ENCODE measurements around the gene MARS1.
"Not testable (repeated sequence)": the region's sequence is repeated elsewhere in the genome, so short reads cannot be mapped to it uniquely, and the experiment has no call there.

Gene MARS1

GRCh38 chr12:57558864-57559263, 71.0 kb downstream of the MARS1 start:
- H3K9ac ChIP-seq (ENCODE audit: low read length): no peak overlapping the region
- H3K27me3 ChIP-seq (ENCODE audit: low read depth, low read length): peaks cover 12% of the 10 kb centered on the region; the same call in 1 of the 2 replicates
- no peaks in the 10 kb centered on the region for H3K36me3 ChIP-seq (replicated peaks; ENCODE audit: low read depth, low read length)
- H2AFZ ChIP-seq (ENCODE audit: low read depth, low read length): no peak overlapping the region
- no peak for TF ChIP-seq EZH2phosphoT487 (IDR thresholded peaks at IDR 0.05; ENCODE audit: low read depth)
- TF ChIP-seq CTCF (IDR thresholded peaks at IDR 0.05; ENCODE audit: low read depth, low read length): no peak
- H3K4me1 ChIP-seq (ENCODE audit: low read length): no peaks in the 10 kb centered on the region
- no peak overlapping the region for H3K4me2 ChIP-seq (ENCODE audit: low read length)
- H4K20me1 ChIP-seq (ENCODE audit: insufficient read depth, low read length): no peaks in the 10 kb centered on the region
- H3K4me3 ChIP-seq (ENCODE audit: low read length): no peak overlapping the region
- H3K79me2 ChIP-seq (ENCODE audit: low read length): no peaks in the 10 kb centered on the region
- no peak overlapping the region for H3K27ac ChIP-seq (ENCODE audit: low read length)
- H3K9me3 ChIP-seq (ENCODE audit: insufficient read depth, low read length): no peaks in the 10 kb centered on the region

- TF ChIP-seq CTCF (IDR thresholded peaks at IDR 0.05; ENCODE audit: low read depth, low read length): no peak
- no peak for TF ChIP-seq EZH2phosphoT487 (IDR thresholded peaks at IDR 0.05; ENCODE audit: low read depth)
- Histone ChIP-seq H3K9me3 (ENCODE audit: insufficient read depth, low read length) (no peaks in the 10 kb centered on the region), H2AFZ (ENCODE audit: low read depth, low read length) (no peak overlapping the region), H3K27me3 (ENCODE audit: low read depth, low read length) (peaks cover 22% of the 10 kb centered on the region; the same call in 1 of the 2 replicates), H3K27ac (ENCODE audit: low read length) (no peak overlapping the region), H3K4me1 (ENCODE audit: low read length) (no peaks in the 10 kb centered on the region), H3K36me3 (replicated peaks; ENCODE audit: low read depth, low read length) (no peaks in the 10 kb centered on the region), H3K4me2 (ENCODE audit: low read length) (no peak overlapping the region), H3K4me3 (ENCODE audit: low read length) (no peak overlapping the region), H4K20me1 (ENCODE audit: insufficient read depth, low read length) (no peaks in the 10 kb centered on the region), H3K9ac (ENCODE audit: low read length) (no peak overlapping the region), H3K79me2 (ENCODE audit: low read length) (no peaks in the 10 kb centered on the region)
Observed at GRCh38 chr12:57560516-57560915, 72.6 kb downstream of the MARS1 start.

- H2AFZ ChIP-seq (ENCODE audit: low read depth, low read length); H3K27ac ChIP-seq (ENCODE audit: low read length); H3K79me2 ChIP-seq (ENCODE audit: low read length); H3K9me3 ChIP-seq (ENCODE audit: insufficient read depth, low read length); H3K36me3 ChIP-seq (replicated peaks; ENCODE audit: low read depth, low read length); H3K9ac ChIP-seq (ENCODE audit: low read length); H3K4me1 ChIP-seq (ENCODE audit: low read length); H3K4me3 ChIP-seq (ENCODE audit: low read length); H4K20me1 ChIP-seq (ENCODE audit: insufficient read depth, low read length); H3K4me2 ChIP-seq (ENCODE audit: low read length): not testable (repeated sequence)
- peaks cover 22% of the 10 kb centered on the region; the same call in 1 of the 2 replicates for H3K27me3 ChIP-seq (ENCODE audit: low read depth, low read length)
Observed at GRCh38 chr12:57561117-57561516, 73.2 kb downstream of the MARS1 start.

- Histone ChIP-seq H2AFZ (ENCODE audit: low read depth, low read length) (no peak overlapping the region), H3K4me2 (ENCODE audit: low read length) (no peak overlapping the region), H3K27ac (ENCODE audit: low read length) (no peak overlapping the region), H3K27me3 (ENCODE audit: low read depth, low read length) (peaks cover 22% of the 10 kb centered on the region; the same call in 1 of the 2 replicates), H3K9me3 (ENCODE audit: insufficient read depth, low read length) (no peaks in the 10 kb centered on the region), H3K9ac (ENCODE audit: low read length) (no peak overlapping the region), H3K4me3 (ENCODE audit: low read length) (no peak overlapping the region), H3K79me2 (ENCODE audit: low read length) (no peaks in the 10 kb centered on the region), H3K4me1 (ENCODE audit: low read length) (no peaks in the 10 kb centered on the region), H4K20me1 (ENCODE audit: insufficient read depth, low read length) (no peaks in the 10 kb centered on the region), H3K36me3 (replicated peaks; ENCODE audit: low read depth, low read length) (no peaks in the 10 kb centered on the region)
- TF ChIP-seq EZH2phosphoT487 (IDR thresholded peaks at IDR 0.05; ENCODE audit: low read depth) (no peak), CTCF (IDR thresholded peaks at IDR 0.05; ENCODE audit: low read depth, low read length) (no peak)
Observed at GRCh38 chr12:57563358-57563757, 75.5 kb downstream of the MARS1 start.

Measured in OCI-LY3 (cell line).